ENCODE results near the gene CELF2.

Gene CELF2

GRCh38 chr10:11195623-11196022, 178.0 kb downstream of the CELF2 start:
- no peak overlapping the region for H2AFZ ChIP-seq (ENCODE audit: insufficient read depth, low read length, poor library complexity)
- H3K4me1 ChIP-seq (ENCODE audit: control insufficient read depth in 1 of 2, insufficient read depth in 2 of 2, low read length in 2 of 2), result peaks cover 0 to 12% of the 10 kb centered on the region in 2 experiments
- H3K79me2 ChIP-seq (ENCODE audit: control insufficient read depth, insufficient read depth, low read length, poor library complexity), result no peaks in the 10 kb centered on the region
- H2BK120ac ChIP-seq (ENCODE audit: insufficient read depth, low read length, poor library complexity), result no peak overlapping the region
- no peak overlapping the region for H2BK5ac ChIP-seq (ENCODE audit: low read depth, low read length, poor library complexity)
- no peak overlapping the region for H3K18ac ChIP-seq (ENCODE audit: low read length)
- H3K9ac ChIP-seq (ENCODE audit: low read length), result no peak overlapping the region
- H3K36me3 ChIP-seq (ENCODE audit: control insufficient read depth in 1 of 2, insufficient read depth in 2 of 2, low read length in 2 of 2), result no peaks in the 10 kb centered on the region
- DNase-seq, result no peak
- H3K4me3 ChIP-seq (ENCODE audit: low read depth, low read length), result no peak overlapping the region
- H3K4me2 ChIP-seq (ENCODE audit: low read length), result no peak overlapping the region
- H2AK5ac ChIP-seq (ENCODE audit: low read length), result no peak overlapping the region
- H3K4ac ChIP-seq (ENCODE audit: low read depth, low read length), result no peak overlapping the region
- no peak overlapping the region for H2BK12ac ChIP-seq (ENCODE audit: low read length)
- H4K12ac ChIP-seq (ENCODE audit: low read depth, low read length), result no peak overlapping the region
- no peaks in the 10 kb centered on the region for H3K9me3 ChIP-seq (ENCODE audit: insufficient read depth, low read depth, low read length)
- H3K27ac ChIP-seq (ENCODE audit: low read depth, low read length), result no peak overlapping the region
- no peak overlapping the region for H4K91ac ChIP-seq (ENCODE audit: low read depth, low read length)
- WGBS (ENCODE audit: extremely low coverage, insufficient coverage, insufficient read length), result no CpG with 5 or more reads among the region's 7 CpGs
- H4K8ac ChIP-seq (ENCODE audit: low read depth, low read length), result no peak overlapping the region
- no peak overlapping the region for H3K14ac ChIP-seq (ENCODE audit: low read length)
- H3K27me3 ChIP-seq (ENCODE audit: insufficient read depth, low read length), result no peaks in the 10 kb centered on the region
- H3K79me1 ChIP-seq (ENCODE audit: low read length), result no peaks in the 10 kb centered on the region
- no peak overlapping the region for H3K23ac ChIP-seq (ENCODE audit: low read length)

GRCh38 chr10:11197266-11197712, 179.6 kb downstream of the CELF2 start:
- WGBS (ENCODE audit: extremely low coverage, insufficient coverage, insufficient read length), result no CpG with 5 or more reads among the region's 7 CpGs
- Histone ChIP-seq H3K4me2 (ENCODE audit: low read length) (no peak overlapping the region), H3K79me2 (ENCODE audit: control insufficient read depth, insufficient read depth, low read length, poor library complexity) (no peaks in the 10 kb centered on the region), H3K4me1 (ENCODE audit: control insufficient read depth in 1 of 2, insufficient read depth in 2 of 2, low read length in 2 of 2) (peaks cover 0 to 10% of the 10 kb centered on the region in 2 experiments), H3K27ac (ENCODE audit: low read depth, low read length) (no peak overlapping the region), H3K36me3 (ENCODE audit: control insufficient read depth in 1 of 2, insufficient read depth in 2 of 2, low read length in 2 of 2) (no peaks in the 10 kb centered on the region), H4K91ac (ENCODE audit: low read depth, low read length) (no peak overlapping the region), H3K9me3 (ENCODE audit: insufficient read depth, low read depth, low read length) (no peaks in the 10 kb centered on the region), H3K79me1 (ENCODE audit: low read length) (no peaks in the 10 kb centered on the region), H3K14ac (ENCODE audit: low read length) (no peak overlapping the region), H4K8ac (ENCODE audit: low read depth, low read length) (no peak overlapping the region), H2BK12ac (ENCODE audit: low read length) (no peak overlapping the region), H2AFZ (ENCODE audit: insufficient read depth, low read length, poor library complexity) (no peak overlapping the region), H3K4me3 (ENCODE audit: low read depth, low read length) (no peak overlapping the region), H3K23ac (ENCODE audit: low read length) (no peak overlapping the region), H4K12ac (ENCODE audit: low read depth, low read length) (no peak overlapping the region), H3K9ac (ENCODE audit: low read length) (no peak overlapping the region), H2BK120ac (ENCODE audit: insufficient read depth, low read length, poor library complexity) (no peak overlapping the region), H2AK5ac (ENCODE audit: low read length) (no peak overlapping the region), H3K18ac (ENCODE audit: low read length) (no peak overlapping the region), H2BK5ac (ENCODE audit: low read depth, low read length, poor library complexity) (no peak overlapping the region), H3K4ac (ENCODE audit: low read depth, low read length) (no peak overlapping the region), H3K27me3 (ENCODE audit: insufficient read depth, low read length) (no peaks in the 10 kb centered on the region)
- peak in 1 of 2 donors; percentile 31 for DNase-seq

- Histone ChIP-seq H3K4me1 (ENCODE audit: control insufficient read depth in 1 of 2, insufficient read depth in 2 of 2, low read length in 2 of 2) (peaks cover 0 to 5% of the 10 kb centered on the region in 2 experiments), H3K18ac (ENCODE audit: low read length) (no peak overlapping the region), H3K79me2 (ENCODE audit: control insufficient read depth, insufficient read depth, low read length, poor library complexity) (no peaks in the 10 kb centered on the region), H3K4me2 (ENCODE audit: low read length) (no peak overlapping the region), H3K79me1 (ENCODE audit: low read length) (no peaks in the 10 kb centered on the region), H3K27me3 (ENCODE audit: insufficient read depth, low read length) (no peaks in the 10 kb centered on the region), H3K23ac (ENCODE audit: low read length) (no peak overlapping the region), H2BK12ac (ENCODE audit: low read length) (no peak overlapping the region), H4K91ac (ENCODE audit: low read depth, low read length) (no peak overlapping the region), H2BK5ac (ENCODE audit: low read depth, low read length, poor library complexity) (no peak overlapping the region), H3K14ac (ENCODE audit: low read length) (no peak overlapping the region), H2AFZ (ENCODE audit: insufficient read depth, low read length, poor library complexity) (no peak overlapping the region), H4K12ac (ENCODE audit: low read depth, low read length) (no peak overlapping the region), H4K8ac (ENCODE audit: low read depth, low read length) (no peak overlapping the region), H3K27ac (ENCODE audit: low read depth, low read length) (no peak overlapping the region), H2AK5ac (ENCODE audit: low read length) (no peak overlapping the region), H3K9ac (ENCODE audit: low read length) (no peak overlapping the region), H3K4ac (ENCODE audit: low read depth, low read length) (no peak overlapping the region), H3K36me3 (ENCODE audit: control insufficient read depth in 1 of 2, insufficient read depth in 2 of 2, low read length in 2 of 2) (no peaks in the 10 kb centered on the region), H2BK120ac (ENCODE audit: insufficient read depth, low read length, poor library complexity) (no peak overlapping the region), H3K4me3 (ENCODE audit: low read depth, low read length) (no peak overlapping the region), H3K9me3 (ENCODE audit: insufficient read depth, low read depth, low read length) (no peaks in the 10 kb centered on the region)
- no CpG with 5 or more reads among the region's 3 CpGs for WGBS (ENCODE audit: extremely low coverage, insufficient coverage, insufficient read length)
- DNase-seq, result no peak
These were observed 180.2 kb downstream of the CELF2 start for GRCh38 chr10:11197878-11198277.

- no peak overlapping the region for H4K8ac ChIP-seq (ENCODE audit: low read depth, low read length)
- H3K27me3 ChIP-seq (ENCODE audit: insufficient read depth, low read length), result no peaks in the 10 kb centered on the region
- H2BK12ac ChIP-seq (ENCODE audit: low read length), result no peak overlapping the region
- H2AFZ ChIP-seq (ENCODE audit: insufficient read depth, low read length, poor library complexity), result no peak overlapping the region
- H3K4me3 ChIP-seq (ENCODE audit: low read depth, low read length), result no peak overlapping the region
- H4K12ac ChIP-seq (ENCODE audit: low read depth, low read length), result no peak overlapping the region
- no peak overlapping the region for H3K27ac ChIP-seq (ENCODE audit: low read depth, low read length)
- no peak overlapping the region for H3K9ac ChIP-seq (ENCODE audit: low read length)
- no peak overlapping the region for H2BK120ac ChIP-seq (ENCODE audit: insufficient read depth, low read length, poor library complexity)
- no peak overlapping the region for H3K4me2 ChIP-seq (ENCODE audit: low read length)
- H4K91ac ChIP-seq (ENCODE audit: low read depth, low read length), result no peak overlapping the region
- H2AK5ac ChIP-seq (ENCODE audit: low read length), result no peak overlapping the region
- no peak overlapping the region for H3K4ac ChIP-seq (ENCODE audit: low read depth, low read length)
- no peaks in the 10 kb centered on the region for H3K9me3 ChIP-seq (ENCODE audit: insufficient read depth, low read depth, low read length)
- no peaks in the 10 kb centered on the region for H3K79me1 ChIP-seq (ENCODE audit: low read length)
- H3K18ac ChIP-seq (ENCODE audit: low read length), result no peak overlapping the region
- H3K79me2 ChIP-seq (ENCODE audit: control insufficient read depth, insufficient read depth, low read length, poor library complexity), result no peaks in the 10 kb centered on the region
- no CpG with 5 or more reads among the region's 5 CpGs for WGBS (ENCODE audit: extremely low coverage, insufficient coverage, insufficient read length)
- DNase-seq, result no peak
- H3K4me1 ChIP-seq (ENCODE audit: control insufficient read depth in 1 of 2, insufficient read depth in 2 of 2, low read length in 2 of 2), result peaks cover 7% of the 10 kb centered on the region in 2 experiments
- H3K36me3 ChIP-seq (ENCODE audit: control insufficient read depth in 1 of 2, insufficient read depth in 2 of 2, low read length in 2 of 2), result no peaks in the 10 kb centered on the region
- no peak overlapping the region for H2BK5ac ChIP-seq (ENCODE audit: low read depth, low read length, poor library complexity)
- no peak overlapping the region for H3K23ac ChIP-seq (ENCODE audit: low read length)
- no peak overlapping the region for H3K14ac ChIP-seq (ENCODE audit: low read length)
These were observed 184.2 kb downstream of the CELF2 start for GRCh38 chr10:11201911-11202310.

Measured in trophoblast cell (in vitro differentiated cells and primary cell).